CD4-positive, alpha-beta T cell (primary cell): ENCODE data around the gene HBG1. TPM values are rescaled to one million over a fixed set of nuclear protein-coding genes. Genes with fewer than 3 reads are reported as not detected.

Experiments
- ATAC-seq: fragments of 200-7000 bp; cut with Tn5 transposase; one replicate; pipeline ENCODE4 v1.10.0; 2022; ENCODE audit warnings: mild to moderate bottlenecking; ENCODE audit not compliant: poor library complexity
- CTCF ChIA-PET: fragments of 350-600 bp; sonication (Branson Sonifier 250); formaldehyde crosslinking; loops from one replicate; lab custom pipeline; 2021; ENCODE audit warnings: antibody characterized with exemption, inconsistent platforms; lab: Charles Lee
- POLR2A ChIA-PET: fragments of 350-600 bp; sonication (Branson Sonifier 250); formaldehyde crosslinking; loops from one replicate; lab custom pipeline; 2021; ENCODE audit warnings: antibody characterized with exemption, inconsistent platforms; lab: Charles Lee
- DNase-seq, 14 experiments: peaks; one replicate each; pipeline ENCODE4 v3.0.0-alpha.2; 2013 to 2020; ENCODE audit warnings: mixed read lengths in 2 of 14
- H3K27ac ChIP-seq, 2 donors: one replicate each; pipeline versions ENCODE4 v1.5.1 to v1.7.0; 2013; ENCODE audit warnings: low read length in 2 of 2, low read depth in 1 of 2, mild to moderate bottlenecking in 1 of 2
- H3K27me3 ChIP-seq, 2 experiments: 1 replicate in 1 of 2; 2 replicates in 1 of 2; pipeline versions ENCODE4 v1.6.1 to v1.7.0; 2013; ENCODE audit warnings: low read length in 2 of 2, control low read depth in 1 of 2, mild to moderate bottlenecking in 1 of 2, moderate library complexity in 1 of 2; ENCODE audit not compliant: insufficient read depth in 2 of 2, control insufficient read depth in 1 of 2
- H3K36me3 ChIP-seq: one replicate; pipeline ENCODE4 v1.6.1; 2013; ENCODE audit warnings: low read length, control low read depth; ENCODE audit not compliant: insufficient read depth
- H3K4me1 ChIP-seq: one replicate; pipeline ENCODE4 v1.6.1; 2013; ENCODE audit warnings: low read length, control low read depth; ENCODE audit not compliant: insufficient read depth
- H3K4me3 ChIP-seq: one replicate; pipeline ENCODE4 v1.5.1; 2013; ENCODE audit warnings: mild to moderate bottlenecking, low read length, moderate library complexity
- H3K9me3 ChIP-seq, 2 experiments: 1 replicate in 1 of 2; 2 replicates in 1 of 2; pipeline versions ENCODE4 v1.6.1 to v1.7.0; 2013; ENCODE audit warnings: low read length in 2 of 2, mild to moderate bottlenecking in 2 of 2, control low read depth in 1 of 2, moderate library complexity in 1 of 2; ENCODE audit not compliant: control insufficient read depth in 1 of 2, insufficient read depth in 1 of 2
- H3K27ac Mint-ChIP-seq: one replicate; pipeline ENCODE4 v1.8.0; 2020; ENCODE audit warnings: mixed read lengths
- H3K27me3 Mint-ChIP-seq: one replicate; pipeline ENCODE4 v1.8.0; 2021; ENCODE audit warnings: mixed read lengths
- H3K36me3 Mint-ChIP-seq: one replicate; pipeline ENCODE4 v1.8.0; 2021; ENCODE audit warnings: low read depth, mixed read lengths
- H3K4me1 Mint-ChIP-seq: one replicate; pipeline ENCODE4 v1.8.0; 2021; ENCODE audit warnings: low read depth, mixed read lengths
- H3K4me3 Mint-ChIP-seq: one replicate; pipeline ENCODE4 v1.8.0; 2020; ENCODE audit warnings: mild to moderate bottlenecking, mixed read lengths
- H3K9me3 Mint-ChIP-seq: one replicate; pipeline ENCODE4 v1.8.0; 2020; ENCODE audit warnings: mixed read lengths
- CTCF ChIP-seq: fragments of 200-600 bp; IDR thresholded peaks from one replicate; pipeline ENCODE4 v1.8.0; 2022; ENCODE audit warnings: antibody characterized with exemption, mild to moderate bottlenecking
- intact Hi-C, 2 experiments: fragments of 100-400 bp; cut with DNase I in 1 of 2; cut with micrococcal nuclease in 1 of 2; formaldehyde crosslinking; loops; one replicate each; pipeline versions ENCODE4 v1.15.1 to v1.9.0; 2023 to 2025; cut with DNase I, micrococcal nuclease
- total RNA-seq, 174 experiments: library from RNA in 2 of 174; stranded (reverse) in 2 of 174; gene quantifications; one replicate each; pipeline ENCODE4 v1.2.3 and lab custom pipeline; 2021 to 2026

HBG1 gene
- total RNA-seq, 2 experiments from 2014 or later = not detected

GRCh38 chr11:5242933-5243815, 6.5 kb downstream of the HBG1 start:
- Mint-ChIP-seq H3K27ac (no peak overlapping the region), H3K27me3 (peaks cover 6% of the 10 kb centered on the region), H3K4me3 (no peak overlapping the region), H3K9me3 (no peaks in the 10 kb centered on the region), H3K36me3 (no peaks in the 10 kb centered on the region), H3K4me1 (no peaks in the 10 kb centered on the region)
- Histone ChIP-seq H3K27me3 (no peaks in the 10 kb centered on the region), H3K4me3 (no peak overlapping the region), H3K27ac (no peak overlapping the region), H3K9me3 (no peaks in the 10 kb centered on the region), H3K36me3 (no peaks in the 10 kb centered on the region), H3K4me1 (no peaks in the 10 kb centered on the region)
- POLR2A ChIA-PET = no interaction called here
- ATAC-seq = no peak
- CTCF ChIA-PET = no interaction called here
- DNase-seq = no peak
- intact Hi-C loops = no loop called here
- TF ChIP-seq CTCF = no peak

GRCh38 chr11:5242208-5242607, 7.4 kb downstream of the HBG1 start:
- Histone ChIP-seq H3K4me3 (no peak overlapping the region), H3K27ac (no peak overlapping the region), H3K4me1 (no peaks in the 10 kb centered on the region), H3K27me3 (no peaks in the 10 kb centered on the region), H3K36me3 (no peaks in the 10 kb centered on the region), H3K9me3 (no peaks in the 10 kb centered on the region)
- no peak overlapping the region for H3K27ac Mint-ChIP-seq
- intact Hi-C loops = no loop called here
- no peaks in the 10 kb centered on the region for H3K36me3 Mint-ChIP-seq
- H3K4me1 Mint-ChIP-seq = no peaks in the 10 kb centered on the region
- DNase-seq = no peak
- ATAC-seq = no peak
- H3K27me3 Mint-ChIP-seq = peaks cover 6% of the 10 kb centered on the region
- CTCF ChIA-PET = no interaction called here
- H3K9me3 Mint-ChIP-seq = no peaks in the 10 kb centered on the region
- no peak overlapping the region for H3K4me3 Mint-ChIP-seq
- TF ChIP-seq CTCF = no peak
- POLR2A ChIA-PET = no interaction called here

- H3K36me3 Mint-ChIP-seq = no peaks in the 10 kb centered on the region
Measured at GRCh38 chr11:5241458-5241857, 8.2 kb downstream of the HBG1 start.

More at GRCh38 chr11:5241458-5241857, 8.2 kb downstream of the HBG1 start:
- intact Hi-C loops = no loop called here
- DNase-seq (no peak), ATAC-seq (no peak)
- POLR2A ChIA-PET = no interaction called here
- Histone ChIP-seq H3K36me3 (no peaks in the 10 kb centered on the region), H3K27ac (no peak overlapping the region), H3K4me1 (no peaks in the 10 kb centered on the region), H3K27me3 (no peaks in the 10 kb centered on the region), H3K9me3 (no peaks in the 10 kb centered on the region), H3K4me3 (no peak overlapping the region)
- Mint-ChIP-seq H3K4me1 (no peaks in the 10 kb centered on the region), H3K27me3 (peaks cover 6% of the 10 kb centered on the region), H3K27ac (no peak overlapping the region), H3K4me3 (no peak overlapping the region), H3K9me3 (no peaks in the 10 kb centered on the region)
- CTCF ChIA-PET = no interaction called here
- no peak for TF ChIP-seq CTCF
